Suprapubic skin (tissue), 4 donors: ENCODE results near the gene ERO1B. TPM values are rescaled to one million over a fixed set of nuclear protein-coding genes. Genes with fewer than 3 reads are reported as not detected.

Experiments
- DNase-seq, 2 donors: peaks; one replicate each; pipeline ENCODE4 v3.0.0-alpha.2; 2019; ENCODE audit warnings: low spot score in 2 of 2
- H3K27ac ChIP-seq: fragments of 200-600 bp; sonication (generic); one replicate; pipeline ENCODE4 v1.5.1; 2019
- H3K27me3 ChIP-seq: fragments of 200-600 bp; sonication (generic); one replicate; pipeline ENCODE4 v1.5.1; 2019
- H3K36me3 ChIP-seq: fragments of 200-600 bp; sonication (generic); one replicate; pipeline ENCODE4 v1.5.1; 2019
- H3K4me1 ChIP-seq: fragments of 200-600 bp; sonication (generic); one replicate; pipeline ENCODE4 v1.5.1; 2019
- H3K4me3 ChIP-seq: fragments of 200-600 bp; sonication (generic); one replicate; pipeline ENCODE4 v1.5.1; 2019; ENCODE audit warnings: mild to moderate bottlenecking
- H3K9me3 ChIP-seq: fragments of 200-600 bp; sonication (generic); one replicate; pipeline ENCODE4 v1.5.1; 2019
- CTCF ChIP-seq, 2 donors: fragments of 200-600 bp in 1 of 2; fragments of 450-650 bp in 1 of 2; sonication (generic) in 1 of 2; IDR thresholded peaks; one replicate each; pipeline ENCODE4 v1.5.1; 2016 to 2019; ENCODE audit warnings: antibody characterized with exemption in 2 of 2, mild to moderate bottlenecking in 1 of 2, moderate library complexity in 1 of 2
- EP300 ChIP-seq: sonication (generic); formaldehyde crosslinking; IDR thresholded peaks from one replicate; pipeline ENCODE4 v1.6.1; 2017; ENCODE audit warnings: antibody characterized with exemption
- POLR2A ChIP-seq, 2 donors: fragments of 450-650 bp; IDR thresholded peaks; one replicate each; pipeline ENCODE4 v1.6.1; 2017; ENCODE audit warnings: antibody characterized with exemption in 2 of 2, mild to moderate bottlenecking in 2 of 2, moderate library complexity in 2 of 2
- POLR2AphosphoS5 ChIP-seq, 3 donors: sonication (generic); formaldehyde crosslinking; IDR thresholded peaks; one replicate each; pipeline ENCODE4 v1.6.1; 2017; ENCODE audit warnings: antibody characterized with exemption in 3 of 3
- WGBS: methylation state at CpG from one replicate; pipeline ENCODE4 v1.1.5; 2018; 5-methylcytosine and 5-hydroxymethylcytosine counted together
- total RNA-seq, 4 donors: library from RNA; depleted of rRNA; stranded (reverse); fragments of >200 nt; gene quantifications; one replicate each; pipeline ENCODE4 v1.1.0, GENCODE V29; 2016

The ERO1B gene
- total RNA-seq, 4 donors from 2014 or later: 2.9 to 11.7 (median 4.2) TPM

GRCh38 chr1:236280438-236281197, 1.1 kb downstream of the ERO1B start:
- H3K4me3 ChIP-seq: peak overlapping the region; percentile 90
- DNase-seq: no peak
- peaks cover 15% of the 10 kb centered on the region for H3K4me1 ChIP-seq
- TF ChIP-seq CTCF (IDR thresholded peaks at IDR 0.05): no peak
- 32% methylated on average over 6 of the region's 13 CpGs for WGBS
- no peak overlapping the region for H3K27ac ChIP-seq
- H3K27me3 ChIP-seq: no peaks in the 10 kb centered on the region
- H3K9me3 ChIP-seq: no peaks in the 10 kb centered on the region
- no peaks in the 10 kb centered on the region for H3K36me3 ChIP-seq

- H3K27ac ChIP-seq: no peak overlapping the region
- no peak for DNase-seq
- no peaks in the 10 kb centered on the region for H3K27me3 ChIP-seq
- H3K4me1 ChIP-seq: peaks cover 5% of the 10 kb centered on the region
- 100% methylated on average over 1 of the region's 1 CpG for WGBS
- no peak for TF ChIP-seq POLR2A (IDR thresholded peaks at IDR 0.05)
- no peak for TF ChIP-seq EP300
- TF ChIP-seq POLR2AphosphoS5 (IDR thresholded peaks at IDR 0.05): no peak
- TF ChIP-seq CTCF (IDR thresholded peaks at IDR 0.05): no peak
- no peaks in the 10 kb centered on the region for H3K9me3 ChIP-seq
- no peaks in the 10 kb centered on the region for H3K36me3 ChIP-seq
- no peak overlapping the region for H3K4me3 ChIP-seq
These were observed 6.2 kb downstream of the ERO1B start for GRCh38 chr1:236275586-236275985.

GRCh38 chr1:236275061-236275460, 6.7 kb downstream of the ERO1B start:
- TF ChIP-seq POLR2A (IDR thresholded peaks at IDR 0.05) (no peak), POLR2AphosphoS5 (IDR thresholded peaks at IDR 0.05) (no peak), EP300 (no peak), CTCF (IDR thresholded peaks at IDR 0.05) (no peak)
- Histone ChIP-seq H3K27me3 (no peaks in the 10 kb centered on the region), H3K36me3 (no peaks in the 10 kb centered on the region), H3K4me1 (no peaks in the 10 kb centered on the region), H3K4me3 (no peak overlapping the region), H3K27ac (no peak overlapping the region), H3K9me3 (no peaks in the 10 kb centered on the region)
- DNase-seq: no peak

- no peak for DNase-seq
- no peaks in the 10 kb centered on the region for H3K36me3 ChIP-seq
- TF ChIP-seq POLR2A (IDR thresholded peaks at IDR 0.05) (no peak), EP300 (no peak), CTCF (IDR thresholded peaks at IDR 0.05) (no peak), POLR2AphosphoS5 (IDR thresholded peaks at IDR 0.05) (no peak)
- 91% methylated on average over 2 of the region's 2 CpGs for WGBS
- H3K4me1 ChIP-seq: no peaks in the 10 kb centered on the region
- H3K9me3 ChIP-seq: no peaks in the 10 kb centered on the region
- H3K4me3 ChIP-seq: no peak overlapping the region
- H3K27ac ChIP-seq: no peak overlapping the region
- no peaks in the 10 kb centered on the region for H3K27me3 ChIP-seq
These were observed 8.4 kb downstream of the ERO1B start for GRCh38 chr1:236273358-236273757.

- Histone ChIP-seq H3K9me3 (no peaks in the 10 kb centered on the region), H3K27me3 (no peaks in the 10 kb centered on the region), H3K27ac (no peak overlapping the region), H3K4me1 (no peaks in the 10 kb centered on the region), H3K4me3 (no peak overlapping the region), H3K36me3 (peaks cover 8% of the 10 kb centered on the region)
- TF ChIP-seq POLR2AphosphoS5 (IDR thresholded peaks at IDR 0.05): no peak
- no peak for TF ChIP-seq CTCF (IDR thresholded peaks at IDR 0.05)
- no peak for TF ChIP-seq EP300
- TF ChIP-seq POLR2A (IDR thresholded peaks at IDR 0.05): no peak
- no peak for DNase-seq
These were observed 12.3 kb downstream of the ERO1B start for GRCh38 chr1:236269439-236269838.
